Measurements from ENCODE around the gene EI24.

- no peak for TF ChIP-seq CTCF (IDR thresholded peaks at IDR 0.05; ENCODE audit: low read depth, low read length)
- no peak for TF ChIP-seq EZH2phosphoT487 (IDR thresholded peaks at IDR 0.05; ENCODE audit: low read depth)
Measured at GRCh38 chr11:125586623-125587022, 17.3 kb downstream of the EI24 start.
